ENCODE results near the gene PI16. TPM values are rescaled to one million over a fixed set of nuclear protein-coding genes. Genes with fewer than 3 reads are reported as not detected.
"Not testable (repeated sequence)": the region's sequence is repeated elsewhere in the genome, so short reads cannot be mapped to it uniquely, and the experiment has no call there.

Gene PI16
- total RNA-seq, 1 donor from 2014 or later = 0.20 TPM

DNA sequence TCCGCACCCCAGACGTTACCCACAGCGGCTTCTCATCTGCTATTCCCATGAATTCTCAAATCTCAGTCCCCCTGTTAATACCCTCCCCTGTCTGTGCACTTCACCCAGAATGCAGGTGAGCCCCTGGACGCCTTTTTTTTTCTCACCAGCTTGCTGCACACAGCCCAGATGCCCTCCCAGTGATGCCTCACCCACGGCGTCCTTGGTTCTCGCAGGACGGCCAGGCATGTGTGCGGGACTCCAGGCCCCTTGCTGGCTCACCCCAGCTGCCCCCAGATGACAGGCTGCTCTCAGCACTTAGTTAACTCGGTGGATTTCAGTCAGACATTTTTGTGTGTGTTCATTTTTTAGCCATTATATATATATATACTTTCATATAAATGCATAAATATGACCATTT lies 25.4 kb upstream of the PI16 start:
- ATAC-seq = no peak

DNA sequence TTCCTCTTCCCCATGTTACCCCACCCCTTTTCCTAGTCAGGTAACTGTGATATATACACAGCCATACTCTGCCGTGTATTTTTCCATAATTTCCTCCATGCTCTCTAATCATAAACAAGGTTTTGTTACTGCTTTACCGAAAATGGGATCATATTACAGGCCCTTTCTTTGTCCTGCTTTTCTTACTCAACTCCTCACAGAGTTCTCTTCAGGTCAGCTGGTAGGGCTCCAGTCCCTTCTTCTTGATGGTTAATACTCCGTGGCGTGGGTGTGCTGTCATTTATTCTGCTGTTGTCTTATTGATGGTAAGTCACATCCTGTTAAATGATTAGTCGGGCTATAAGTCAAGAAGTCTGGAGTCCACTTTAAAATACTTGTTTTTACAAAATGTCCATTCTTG lies 24.9 kb upstream of the PI16 start:
- ATAC-seq = no peak

DNA sequence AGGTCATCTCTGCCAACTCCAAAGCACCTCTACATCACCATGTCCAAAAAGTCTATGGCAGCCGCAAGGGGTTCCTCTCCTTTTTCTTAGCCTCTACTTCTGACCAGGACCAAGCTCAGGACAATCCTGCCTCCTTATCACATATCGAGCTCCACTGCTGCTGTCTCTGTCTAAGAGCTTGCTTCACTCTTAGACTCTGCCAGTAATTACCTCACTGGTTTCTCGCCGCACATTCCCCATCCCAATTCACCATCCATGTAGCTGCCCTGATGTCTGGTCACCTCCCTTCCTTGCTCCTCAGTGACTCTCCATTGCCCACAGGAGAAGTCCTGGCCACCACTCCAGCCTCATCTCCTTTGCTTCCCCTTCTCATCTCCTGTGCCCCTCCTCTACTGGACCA lies 24.1 kb upstream of the PI16 start:
- ATAC-seq = no peak

DNA sequence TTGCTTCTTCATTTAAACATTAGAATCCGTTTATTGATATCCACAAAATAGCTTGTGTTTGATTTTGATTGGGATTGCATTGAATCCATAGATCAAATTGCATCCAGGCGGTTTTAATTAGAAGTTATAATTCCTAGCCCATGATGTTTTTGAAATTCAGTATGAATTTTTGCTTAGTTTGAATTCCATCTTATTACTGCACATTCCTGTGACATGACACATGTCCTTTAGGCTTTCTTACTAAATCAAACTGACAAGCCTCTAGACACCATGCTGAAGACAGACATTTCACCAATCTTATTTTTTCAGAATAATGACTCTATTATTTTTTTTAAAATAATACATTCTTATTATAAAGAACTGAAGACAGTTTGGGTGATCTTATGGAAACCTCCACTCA lies 21.4 kb upstream of the PI16 start:
- no peak for ATAC-seq

DNA sequence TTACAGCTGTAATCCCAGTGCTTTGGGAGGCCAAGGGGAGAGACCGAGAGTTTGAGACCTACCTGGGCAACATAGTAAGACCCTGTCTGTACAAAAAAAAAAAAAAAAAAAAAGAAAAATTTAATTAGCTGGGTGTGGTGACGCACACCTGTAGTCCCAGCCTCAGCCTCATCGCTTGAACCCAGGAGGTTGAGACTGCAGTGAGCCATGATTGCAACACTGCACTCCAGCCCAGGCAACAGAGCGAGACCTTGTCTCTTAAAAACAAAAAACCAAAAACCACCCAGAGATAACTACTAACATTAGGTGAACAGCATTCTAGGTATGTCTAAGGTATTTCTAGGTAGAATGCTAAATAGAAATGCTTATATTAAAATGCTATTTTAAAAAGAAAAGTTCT lies 21.0 kb upstream of the PI16 start:
- no peak for ATAC-seq

DNA sequence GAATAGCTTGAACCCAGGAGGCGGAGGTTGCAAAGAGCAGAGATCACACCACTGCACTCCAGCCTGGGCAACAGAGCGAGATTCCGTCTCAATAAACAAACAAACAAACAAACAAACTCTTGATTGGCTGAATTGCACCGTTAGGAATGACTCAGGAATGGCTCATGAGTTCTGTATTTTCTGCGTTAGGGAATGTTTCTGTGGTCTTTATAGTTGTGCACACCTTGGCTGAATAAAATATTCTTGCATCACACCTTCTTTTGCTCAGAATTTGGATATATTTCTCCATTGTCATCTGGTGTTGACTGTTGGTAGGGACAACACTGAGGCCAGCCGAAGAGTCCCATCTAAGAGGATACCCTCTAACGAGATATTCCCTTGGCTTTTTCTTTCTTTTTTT lies 19.6 kb upstream of the PI16 start:
- ATAC-seq = no peak

DNA sequence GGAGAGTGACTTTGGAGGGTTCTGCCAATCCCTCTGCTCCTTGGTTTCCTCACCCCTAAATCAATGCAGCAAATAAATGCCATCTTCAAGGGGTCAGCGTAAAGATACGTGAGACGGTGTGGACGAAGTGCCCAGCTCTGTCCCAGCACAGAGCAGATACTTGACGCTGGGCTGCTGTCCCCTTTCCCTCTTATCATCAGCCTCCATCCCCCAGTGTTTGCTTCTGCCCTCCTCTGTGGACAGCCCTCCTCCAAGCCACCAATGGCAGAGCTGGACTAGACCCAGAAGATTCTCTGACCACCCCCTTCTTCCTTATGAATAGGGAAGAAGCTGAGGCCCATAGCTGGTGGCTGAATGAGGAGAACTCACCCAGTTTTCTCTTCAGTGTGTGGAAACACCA lies 17.7 kb upstream of the PI16 start:
- ATAC-seq = no peak

DNA sequence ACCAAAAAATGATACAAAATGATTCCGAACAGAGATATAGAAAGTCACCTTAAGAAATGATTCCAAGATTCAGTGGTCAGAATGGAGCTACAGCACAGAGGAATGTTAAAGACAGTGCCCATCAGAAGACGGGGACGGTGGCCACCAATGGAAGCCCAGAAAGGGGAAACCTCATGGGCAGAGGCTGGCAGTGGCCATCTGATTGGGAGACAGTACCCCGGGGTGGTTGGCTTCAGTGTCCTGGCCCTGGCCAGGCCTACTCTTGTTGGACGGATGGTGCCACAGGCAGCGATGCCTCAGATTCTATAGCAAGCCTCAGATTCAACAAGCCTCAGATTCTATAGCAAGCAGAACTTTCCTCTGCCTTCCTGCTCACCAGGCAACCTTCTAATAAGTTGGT lies 16.6 kb upstream of the PI16 start:
- peak; percentile 22 for ATAC-seq

DNA sequence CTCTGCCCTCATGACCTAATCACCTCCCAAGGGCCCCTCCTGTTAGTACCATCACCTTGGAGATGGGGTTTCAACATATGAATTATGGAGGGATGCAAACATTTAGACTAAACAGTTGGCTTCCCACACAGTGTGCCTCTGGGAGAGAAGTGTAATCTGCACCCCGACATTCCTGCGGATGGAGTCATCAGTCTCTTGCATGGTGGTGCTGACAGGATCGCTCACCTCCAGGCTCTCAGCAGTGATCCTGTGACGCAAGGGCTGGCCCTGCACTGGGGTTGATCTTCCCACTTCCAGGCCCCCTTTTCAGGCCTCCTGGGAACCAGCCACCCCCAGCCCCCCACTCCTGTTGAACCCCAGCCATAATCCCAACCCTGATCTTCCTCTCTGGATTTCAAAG lies 16.0 kb upstream of the PI16 start:
- peak; percentile 45 for ATAC-seq

DNA sequence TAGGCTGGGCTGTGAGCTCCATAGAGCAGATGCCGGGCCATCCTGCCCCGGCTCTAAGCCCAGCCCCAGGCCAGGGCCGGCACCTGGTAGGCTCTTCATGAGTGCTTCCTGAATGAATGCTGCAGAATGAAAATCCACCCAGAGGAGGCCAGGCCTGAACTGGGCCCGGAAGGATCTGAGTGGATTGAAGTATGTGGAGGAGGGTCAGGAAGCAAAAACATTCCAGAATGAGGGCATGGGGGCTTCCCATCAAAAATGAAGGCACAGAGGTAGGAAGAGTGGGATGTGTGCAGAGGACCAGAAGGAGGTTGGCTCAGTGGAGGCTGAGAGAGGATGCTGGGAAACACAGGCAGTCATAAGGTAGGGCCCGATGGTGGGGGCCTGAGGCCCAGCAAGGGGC lies 15.5 kb upstream of the PI16 start:
- not testable (repeated sequence) for ATAC-seq

DNA sequence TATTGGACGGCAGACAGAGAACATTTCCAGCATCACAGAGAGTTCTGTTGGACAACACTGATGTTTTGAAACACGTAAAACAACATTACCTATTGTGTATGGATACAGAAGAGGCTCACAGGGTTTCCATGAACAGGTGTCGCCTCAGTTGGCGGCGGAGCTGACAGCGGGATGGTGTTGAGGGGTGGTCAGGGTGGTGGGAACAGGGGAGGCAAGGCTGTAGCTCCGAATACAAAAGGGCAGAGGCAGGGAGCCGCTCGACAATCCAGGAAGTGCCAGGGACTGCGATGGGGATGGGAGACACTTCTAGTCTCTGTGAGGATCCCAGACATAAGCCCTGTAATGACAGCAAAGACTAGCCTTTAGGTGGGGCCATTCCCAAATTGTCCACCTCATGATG lies 14.5 kb upstream of the PI16 start:
- ATAC-seq = no peak

DNA sequence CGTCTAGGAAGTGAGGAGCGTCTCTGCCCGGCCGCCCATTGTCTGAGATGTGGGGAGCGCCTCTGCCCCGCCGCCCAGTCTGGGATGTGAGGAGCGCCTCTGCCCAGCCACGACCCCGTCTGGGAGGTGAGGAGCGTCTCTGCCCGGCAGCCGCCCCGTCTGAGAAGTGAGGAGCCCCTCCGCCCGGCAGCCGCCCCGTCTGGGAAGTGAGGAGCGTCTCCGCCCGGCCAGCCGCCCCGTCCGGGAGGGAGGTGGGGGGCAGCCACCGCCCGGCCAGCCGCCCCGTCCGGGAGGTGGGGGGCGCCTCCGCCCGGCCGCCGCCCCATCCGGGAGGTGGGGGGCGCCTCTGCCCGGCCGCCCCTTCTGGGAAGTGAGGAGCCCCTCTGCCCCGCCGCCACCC lies 13.0 kb upstream of the PI16 start:
- ATAC-seq = not testable (repeated sequence)

DNA sequence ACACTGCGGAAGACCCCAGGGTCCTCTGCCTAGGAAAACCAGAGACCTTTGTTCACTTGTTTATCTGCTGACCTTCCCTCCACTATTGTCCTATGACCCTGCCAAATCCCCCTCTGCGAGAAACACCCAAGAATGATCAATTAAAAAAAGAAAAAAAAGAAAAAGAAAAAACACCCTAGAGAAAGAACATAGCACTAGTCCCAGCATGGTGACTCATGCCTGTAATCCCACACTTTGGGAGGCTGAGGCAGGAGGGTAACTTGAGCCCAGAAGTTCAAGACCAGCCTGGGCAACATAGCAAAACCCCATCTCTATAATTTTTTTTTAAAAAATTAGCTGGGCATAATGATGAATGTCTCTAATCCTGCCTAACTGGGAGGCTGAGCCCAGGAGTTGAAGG lies 12.2 kb upstream of the PI16 start:
- not testable (repeated sequence) for ATAC-seq

DNA sequence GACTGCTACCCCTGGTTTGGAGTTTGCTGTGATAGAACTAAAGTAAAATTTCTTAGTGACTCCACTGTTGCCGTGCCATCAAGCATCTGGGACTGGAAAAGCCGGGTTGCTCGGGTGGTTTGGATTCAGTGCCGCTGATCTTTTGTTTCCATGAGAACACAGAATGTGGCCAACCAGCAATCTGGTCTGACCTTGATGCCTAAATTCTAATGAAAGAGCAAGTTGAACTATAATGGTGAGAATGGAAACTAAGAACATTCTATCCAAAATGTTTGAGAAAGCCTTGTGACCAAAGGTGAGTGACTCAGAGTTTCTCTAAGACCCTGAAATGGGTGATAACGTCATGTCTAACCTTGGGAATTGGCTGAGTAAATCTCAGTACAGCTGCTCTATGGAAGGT lies 9.9 kb upstream of the PI16 start:
- no peak for ATAC-seq

DNA sequence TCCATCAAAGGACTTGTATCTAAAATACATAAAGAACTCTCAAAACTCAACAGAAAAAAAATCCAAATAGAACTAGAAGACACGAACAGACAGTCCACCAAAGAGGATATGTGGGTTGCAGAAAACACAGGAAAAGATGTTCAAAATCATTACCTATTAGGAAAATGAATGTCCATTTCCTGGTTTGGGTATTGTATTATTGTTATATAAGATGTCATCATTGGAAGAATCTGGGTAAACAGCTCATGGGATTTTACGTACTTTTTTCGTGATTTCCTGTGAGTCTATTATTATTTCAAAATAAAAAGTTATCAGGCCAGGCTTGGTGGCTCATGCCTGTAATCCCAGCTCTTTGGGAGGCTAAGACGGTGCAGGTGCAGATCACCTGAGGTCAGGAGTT lies 9.2 kb upstream of the PI16 start:
- ATAC-seq = no peak

DNA sequence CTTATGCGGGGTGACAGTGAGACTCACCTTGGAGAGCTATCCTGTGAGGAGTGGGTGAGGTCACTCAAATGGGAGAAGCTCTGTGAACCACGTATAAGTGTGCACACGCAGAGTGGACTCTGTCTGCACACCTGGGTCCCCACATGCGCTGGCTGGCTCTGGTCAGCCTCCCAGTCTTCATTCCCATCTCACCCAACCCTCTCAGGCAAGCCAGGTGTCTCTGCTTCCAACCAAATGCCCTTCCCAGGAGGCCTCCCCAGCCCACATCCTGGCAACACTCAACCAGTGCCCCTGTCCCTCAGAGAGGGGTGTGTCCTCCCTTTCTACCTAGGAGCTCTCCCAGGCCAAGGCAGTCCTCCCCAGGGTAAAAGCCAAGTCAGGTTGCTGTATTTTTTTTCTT lies 8.0 kb upstream of the PI16 start:
- ATAC-seq = no peak

DNA sequence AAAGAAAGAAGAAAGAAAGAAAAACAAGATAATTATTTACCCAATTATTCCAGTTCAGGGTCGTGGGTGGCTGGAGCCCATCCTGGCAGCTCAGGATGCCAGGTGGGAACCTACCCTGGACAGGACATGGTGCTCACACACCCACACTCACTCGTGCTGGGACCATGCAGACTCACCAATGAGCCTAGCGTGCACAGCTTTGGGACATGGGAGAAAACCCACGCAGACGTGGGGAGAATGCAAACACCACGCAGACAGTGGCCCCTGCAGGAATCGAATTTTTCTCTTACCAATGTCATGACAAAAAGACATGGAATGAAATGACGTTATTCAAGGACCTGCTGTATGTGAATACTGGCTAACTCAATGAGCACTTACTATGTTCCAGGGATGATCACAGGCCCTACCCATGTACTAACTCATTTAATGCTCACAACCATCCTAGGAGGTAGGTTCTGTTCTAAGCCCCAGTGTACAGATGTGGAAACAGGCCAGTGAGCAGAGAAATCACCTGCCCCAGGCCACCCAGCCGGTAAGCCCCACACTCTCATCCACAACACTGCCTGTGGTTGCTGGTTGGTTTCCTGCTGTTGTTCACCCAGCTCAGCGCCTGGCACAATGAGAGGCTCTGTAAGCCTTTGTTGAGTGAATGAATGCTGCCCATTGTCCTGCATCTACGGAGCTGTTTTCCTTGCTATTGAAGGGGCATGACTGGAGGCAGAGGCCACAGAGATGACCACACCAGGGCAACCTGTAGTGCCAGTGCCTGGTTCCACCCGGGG lies 6.8 kb upstream of the PI16 start:
- ATAC-seq = peak; percentile 31

DNA sequence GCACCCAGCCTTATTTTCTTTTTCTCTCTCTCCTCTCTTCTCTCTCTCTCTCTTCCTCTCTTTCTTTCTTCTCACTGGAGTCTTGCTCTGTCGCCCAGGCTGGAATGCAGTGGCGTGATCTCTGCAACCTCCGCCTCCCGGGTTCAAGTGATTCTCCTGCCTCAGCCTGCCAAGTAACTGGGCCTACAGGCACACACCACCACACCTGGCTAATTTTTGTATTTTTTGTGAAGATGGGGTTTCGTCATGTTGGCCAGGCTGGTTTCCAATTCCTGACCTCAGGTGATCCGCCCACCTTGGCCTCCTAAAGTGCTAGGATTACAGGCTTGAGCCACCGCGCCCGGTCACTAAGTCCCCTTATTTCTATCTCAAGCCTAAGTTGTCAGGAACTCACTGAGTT lies 5.5 kb upstream of the PI16 start:
- ATAC-seq = not testable (repeated sequence)

DNA sequence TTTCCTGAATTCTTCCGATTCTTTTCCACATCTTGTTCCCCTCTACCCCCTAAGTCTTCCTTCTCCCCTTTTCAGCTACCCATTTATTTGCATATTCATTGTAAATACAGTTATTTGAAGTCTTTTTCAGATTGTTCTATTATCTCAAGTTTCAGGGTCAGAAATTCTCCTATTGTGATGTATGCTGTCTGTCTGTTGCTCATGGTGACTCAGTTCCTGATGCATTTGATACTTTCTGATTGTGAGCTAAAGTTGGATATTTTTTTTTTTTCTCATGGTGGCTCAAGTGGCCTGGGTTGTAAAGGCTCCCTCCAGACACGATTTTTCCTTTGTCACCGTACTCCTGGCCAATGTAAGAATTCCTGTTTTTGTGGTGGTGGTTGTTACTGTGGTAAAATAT lies 4.9 kb upstream of the PI16 start:
- ATAC-seq = no peak

DNA sequence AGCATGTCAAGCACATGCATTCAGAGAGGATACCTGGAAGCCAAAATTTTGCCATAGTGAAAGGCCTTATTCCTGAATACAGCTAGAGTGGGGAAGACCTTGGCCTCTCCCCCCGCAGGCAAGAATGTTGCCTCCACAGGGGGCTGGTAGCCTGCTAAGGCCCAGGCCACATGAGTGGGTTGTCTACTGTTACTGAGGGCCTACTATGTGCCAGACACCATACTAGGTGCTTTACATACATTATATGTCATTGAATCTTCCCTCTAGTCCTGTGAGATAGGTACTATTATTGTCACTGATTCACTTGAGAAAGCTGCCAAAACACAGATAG lies 642 bp upstream of the PI16 start:
- ATAC-seq = no peak

DNA sequence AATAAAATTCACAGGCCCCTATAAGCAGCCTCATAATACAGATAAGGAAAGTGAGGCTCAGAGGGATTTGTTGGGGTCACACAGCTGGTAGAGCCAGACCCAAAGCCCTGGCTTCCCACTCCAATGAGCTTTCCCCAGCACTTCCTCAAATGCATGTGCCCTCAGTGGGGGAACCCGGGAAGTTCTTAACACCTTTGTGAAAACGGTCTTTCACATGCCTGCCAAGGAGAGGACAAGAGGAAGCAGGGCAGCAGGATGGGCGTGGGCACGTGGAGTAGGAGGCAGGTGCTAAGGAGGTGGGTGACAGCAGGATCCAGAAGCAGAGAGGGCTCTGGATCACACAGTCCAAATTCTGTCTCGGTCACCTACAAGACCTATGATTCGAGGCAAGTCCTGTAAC lies 598 bp downstream of the PI16 start:
- no peak for ATAC-seq

DNA sequence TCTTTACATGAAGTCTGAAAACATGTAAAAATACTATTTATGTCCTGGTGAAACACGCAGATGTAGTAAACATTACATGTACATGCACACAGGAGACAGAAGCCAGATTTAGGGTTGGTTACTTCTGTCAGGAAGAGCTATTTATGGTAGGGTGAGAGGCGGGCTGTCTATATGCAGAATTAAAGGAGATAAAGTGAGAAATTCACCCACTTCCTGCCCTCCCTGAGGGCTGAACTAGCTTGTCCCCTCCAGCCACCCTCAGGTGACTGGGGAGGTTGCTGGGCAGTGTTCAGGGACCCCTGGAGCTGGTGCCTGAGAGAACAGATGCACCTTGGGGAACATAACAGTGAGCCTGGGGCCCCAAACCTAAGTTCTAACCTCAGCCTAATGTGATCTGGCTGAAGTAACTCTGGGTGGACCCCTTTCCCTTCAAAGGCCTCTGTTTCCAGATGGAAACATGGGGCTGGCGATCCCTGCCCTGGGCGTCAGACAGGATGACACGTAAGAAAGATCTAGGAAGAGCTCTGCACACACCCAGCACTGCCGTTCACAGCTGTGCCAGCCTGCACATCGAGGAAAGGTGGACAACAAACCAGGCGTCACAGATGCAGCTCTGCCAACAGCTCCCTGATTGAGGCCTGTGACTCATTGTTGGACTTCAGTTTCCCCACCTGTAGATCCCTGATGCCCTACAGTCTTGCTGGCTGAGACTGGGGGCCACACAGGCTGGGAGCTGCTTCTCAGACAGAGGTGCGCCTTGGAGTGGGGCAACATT lies 1.3 kb downstream of the PI16 start:
- ATAC-seq = peak; percentile 79

DNA sequence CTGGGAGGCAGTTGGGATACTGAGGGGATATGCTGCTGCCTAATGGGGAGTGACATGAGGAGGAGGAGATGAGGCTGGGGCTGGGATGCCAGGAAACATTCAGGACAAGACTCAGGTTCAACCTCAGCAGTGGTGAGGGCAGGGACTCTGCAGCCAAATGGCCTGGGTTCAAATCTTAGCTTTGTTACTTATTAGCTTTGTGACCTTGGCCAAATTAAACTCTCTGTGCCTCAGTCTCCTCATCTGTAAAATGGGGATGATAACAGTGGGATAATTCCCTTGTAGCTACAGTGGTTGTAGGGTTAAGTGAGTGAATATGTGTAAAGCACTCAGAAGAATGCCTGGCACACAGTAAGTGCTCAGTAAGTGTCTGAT lies 1.9 kb downstream of the PI16 start:
- ATAC-seq = no peak

DNA sequence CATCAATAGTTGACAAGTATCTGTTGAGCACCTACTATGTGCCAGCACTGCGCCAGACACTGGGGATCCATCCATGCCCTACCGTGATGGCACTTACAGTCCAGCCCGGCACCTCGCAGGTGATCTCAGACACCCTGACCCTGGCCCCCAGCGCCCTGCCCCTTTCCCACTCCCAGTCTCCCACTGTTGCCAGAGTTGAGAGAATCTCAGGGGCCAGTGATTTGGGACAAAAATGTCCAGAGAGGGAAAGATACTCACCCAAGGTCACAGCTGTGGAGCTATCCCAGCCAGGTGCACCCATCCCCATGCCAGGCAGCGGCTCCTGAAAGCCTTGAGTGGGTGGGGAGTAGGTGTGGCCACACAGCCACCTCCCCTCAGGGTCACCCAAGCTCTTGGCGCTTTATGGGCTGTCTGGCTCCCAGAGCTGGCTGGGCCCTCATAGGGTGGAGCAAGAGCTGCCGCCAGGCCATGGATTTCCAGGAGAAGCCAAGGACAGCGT lies 3.3 kb downstream of the PI16 start:
- no peak for ATAC-seq

Data from esophagus mucosa (tissue), 1 donor.